UCSD-AML1 (cell line): ENCODE measurements around the gene CXCL13.
"Not testable (repeated sequence)": the region's sequence is repeated elsewhere in the genome, so short reads cannot be mapped to it uniquely, and the experiment has no call there.

ENCODE experiments used
- DNase-seq: peaks from one replicate; lab custom pipeline; 2025; ENCODE audit not compliant: unreplicated experiment; lab: John Stamatoyannopoulos, UW

CXCL13 gene

GRCh38 chr4:77600521-77601451 is 4.8 kb upstream of the CXCL13 start:
- no peak for DNase-seq

- no peak for DNase-seq
These were observed 3.9 kb upstream of the CXCL13 start for GRCh38 chr4:77601614-77602187.

GRCh38 chr4:77613267-77613666 is 7.6 kb downstream of the CXCL13 start:
- no peak for DNase-seq

GRCh38 chr4:77615153-77615552 is 9.5 kb downstream of the CXCL13 start:
- DNase-seq = no peak

- DNase-seq = no peak
These were observed 11.6 kb downstream of the CXCL13 start for GRCh38 chr4:77617203-77617602.

GRCh38 chr4:77618383-77619241 is 13.0 kb downstream of the CXCL13 start:
- peak; percentile 29 for DNase-seq

GRCh38 chr4:77619408-77619807 is 13.8 kb downstream of the CXCL13 start:
- no peak for DNase-seq

- DNase-seq = no peak
These were observed 15.6 kb downstream of the CXCL13 start for GRCh38 chr4:77621254-77621653.

- no peak for DNase-seq
These were observed 17.5 kb downstream of the CXCL13 start for GRCh38 chr4:77623091-77623490.

GRCh38 chr4:77624213-77624612 is 18.6 kb downstream of the CXCL13 start:
- no peak for DNase-seq

GRCh38 chr4:77625485-77625884 is 19.9 kb downstream of the CXCL13 start:
- DNase-seq = no peak

- DNase-seq = no peak
These were observed 24.3 kb downstream of the CXCL13 start for GRCh38 chr4:77629885-77630284.

GRCh38 chr4:77631276-77631675 is 25.7 kb downstream of the CXCL13 start:
- DNase-seq = no peak

GRCh38 chr4:77634132-77634785 is 28.6 kb downstream of the CXCL13 start:
- no peak for DNase-seq

GRCh38 chr4:77635246-77635645 is 29.6 kb downstream of the CXCL13 start:
- no peak for DNase-seq

GRCh38 chr4:77635876-77636275 is 30.3 kb downstream of the CXCL13 start:
- DNase-seq = no peak

- no peak for DNase-seq
These were observed 31.3 kb downstream of the CXCL13 start for GRCh38 chr4:77636902-77637301.

- not testable (repeated sequence) for DNase-seq
These were observed 38.4 kb downstream of the CXCL13 start for GRCh38 chr4:77644069-77644468.

- DNase-seq = no peak
These were observed 45.2 kb downstream of the CXCL13 start for GRCh38 chr4:77650787-77651186.

- DNase-seq = no peak
These were observed 46.2 kb downstream of the CXCL13 start for GRCh38 chr4:77651820-77652219.
